Fibroblast of skin of back (primary cell): ENCODE data around the gene SNX8. TPM values are rescaled to one million over a fixed set of nuclear protein-coding genes. Genes with fewer than 3 reads are reported as not detected.
"Not testable (repeated sequence)": the region's sequence is repeated elsewhere in the genome, so short reads cannot be mapped to it uniquely, and the experiment has no call there.

Source experiments
- DNase-seq: peaks from one replicate; pipeline ENCODE4 v3.0.0-alpha.2; 2013
- polyA plus RNA-seq, 2 experiments: library from polyadenylated mRNA; unstranded; fragments of 120-200 nt; gene quantifications; one replicate each; pipeline ENCODE4 v1.2.1, GENCODE V29; 2013; ENCODE audit not compliant: insufficient read length in 2 of 2

Gene SNX8, protein sequence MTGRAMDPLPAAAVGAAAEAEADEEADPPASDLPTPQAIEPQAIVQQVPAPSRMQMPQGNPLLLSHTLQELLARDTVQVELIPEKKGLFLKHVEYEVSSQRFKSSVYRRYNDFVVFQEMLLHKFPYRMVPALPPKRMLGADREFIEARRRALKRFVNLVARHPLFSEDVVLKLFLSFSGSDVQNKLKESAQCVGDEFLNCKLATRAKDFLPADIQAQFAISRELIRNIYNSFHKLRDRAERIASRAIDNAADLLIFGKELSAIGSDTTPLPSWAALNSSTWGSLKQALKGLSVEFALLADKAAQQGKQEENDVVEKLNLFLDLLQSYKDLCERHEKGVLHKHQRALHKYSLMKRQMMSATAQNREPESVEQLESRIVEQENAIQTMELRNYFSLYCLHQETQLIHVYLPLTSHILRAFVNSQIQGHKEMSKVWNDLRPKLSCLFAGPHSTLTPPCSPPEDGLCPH
- 47.8 TPM for polyA plus RNA-seq (2013, experiment 1 of 2; ENCODE audit: insufficient read length)
- 45.5 TPM for polyA plus RNA-seq (2013, experiment 2 of 2; ENCODE audit: insufficient read length)

DNA sequence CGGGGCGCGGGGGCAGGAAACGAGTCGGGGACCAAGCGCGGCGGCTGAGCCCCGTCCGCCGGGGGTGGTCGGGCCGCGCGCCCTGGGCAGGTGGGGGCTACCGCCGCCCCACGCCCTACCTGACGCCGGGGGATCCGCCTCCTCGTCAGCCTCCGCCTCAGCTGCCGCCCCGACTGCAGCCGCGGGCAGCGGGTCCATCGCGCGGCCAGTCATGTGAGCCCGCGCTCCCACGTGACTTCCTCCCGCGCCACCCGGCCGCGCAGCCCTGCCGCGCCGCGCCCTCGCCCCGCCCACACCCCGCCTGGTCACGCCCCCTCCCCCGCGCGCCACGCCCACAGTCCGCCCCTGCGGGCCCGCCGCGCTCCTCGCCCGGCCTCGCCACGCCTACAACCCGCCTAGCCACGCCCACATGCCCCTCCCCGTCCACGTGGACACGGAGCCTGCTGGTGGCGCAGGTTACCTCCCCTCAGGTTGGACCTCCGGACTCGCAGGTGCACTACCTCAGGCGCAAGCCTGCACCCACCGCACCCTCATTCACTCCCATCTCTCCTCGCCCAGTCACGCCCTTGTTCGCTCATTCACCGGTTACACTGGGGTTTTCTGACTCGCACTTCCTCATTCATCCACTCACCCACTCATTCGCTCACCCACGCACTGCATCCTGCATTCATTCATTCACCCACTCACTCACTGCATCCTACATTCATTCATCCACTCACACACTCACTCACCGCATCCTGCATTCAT, at the start of gene SNX8:
SNX8 (minus strand) TSS at position 233 of the 747 bp plus-strand sequence; CDS start at position 213, 20 bp downstream.
- DNase-seq: peak; percentile 79

DNA sequence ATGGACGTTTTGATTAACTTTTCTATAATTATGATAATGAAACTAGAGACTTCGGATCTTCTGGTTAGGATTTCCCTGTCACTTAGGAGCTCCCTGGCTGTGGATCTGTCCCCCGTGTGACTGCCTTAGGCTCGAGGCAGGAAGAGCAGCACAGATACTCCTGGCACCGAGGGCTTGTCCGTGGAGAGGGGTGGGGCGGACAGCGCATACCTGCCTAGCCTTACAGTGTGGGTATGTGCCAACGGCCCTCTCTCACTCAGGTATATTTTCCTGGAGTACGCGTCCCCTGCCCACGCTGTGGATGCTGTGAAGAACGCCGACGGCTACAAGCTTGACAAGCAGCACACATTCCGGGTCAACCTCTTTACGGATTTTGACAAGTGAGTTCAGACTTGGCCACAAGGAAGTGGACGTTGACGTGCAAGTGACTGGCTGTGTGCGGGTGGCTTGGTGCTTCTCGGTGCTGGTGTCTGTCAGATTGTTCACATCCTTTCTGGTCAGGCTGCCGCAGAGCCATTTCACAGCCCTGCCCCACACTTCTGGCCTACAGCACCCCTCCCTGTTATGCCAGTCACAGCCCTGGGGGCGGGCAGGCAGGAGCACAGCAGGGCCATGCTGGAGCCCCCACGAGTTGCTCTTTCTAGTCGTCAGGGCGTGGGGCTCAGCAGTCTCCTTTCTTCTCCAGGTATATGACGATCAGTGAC, 48.3 kb upstream of the SNX8 start:
- no peak for DNase-seq

DNA sequence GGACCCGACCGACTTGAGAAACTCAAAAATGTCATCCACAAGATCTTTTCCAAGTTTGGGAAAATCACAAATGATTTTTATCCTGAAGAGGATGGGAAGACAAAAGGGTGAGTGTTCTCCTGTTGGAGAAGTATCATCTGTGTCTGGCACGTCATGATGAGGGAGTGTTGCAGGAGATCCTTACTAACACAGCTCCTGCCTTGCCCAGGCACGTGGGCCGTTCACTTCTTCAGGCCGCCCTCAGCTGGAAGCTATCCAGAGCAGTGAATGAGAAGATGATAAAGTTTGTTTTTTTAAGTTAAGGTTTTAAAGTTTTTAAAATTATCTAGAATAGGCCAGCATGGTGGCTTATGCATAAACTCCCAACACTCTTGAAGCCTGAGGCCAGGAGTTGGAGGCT, 46.6 kb upstream of the SNX8 start:
- DNase-seq: no peak

DNA sequence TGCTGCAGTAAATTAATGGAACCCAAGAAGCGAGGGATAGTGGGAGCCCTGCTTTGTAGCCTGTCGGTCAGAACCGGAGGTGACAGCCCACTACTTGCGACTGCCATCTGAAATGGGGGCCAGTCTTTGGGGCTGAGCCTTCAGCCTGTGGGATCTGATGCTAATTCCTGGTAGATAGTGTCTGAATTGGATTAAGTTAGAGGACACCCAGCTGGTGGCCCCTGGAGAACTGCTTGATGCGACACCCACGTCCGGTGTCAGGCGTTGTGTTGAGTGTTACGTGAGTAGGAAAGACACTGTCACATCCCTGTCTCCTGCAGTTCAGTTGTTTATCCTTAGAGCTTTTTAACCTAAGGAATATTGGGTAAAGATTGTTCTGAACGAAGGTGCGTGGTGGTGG, 45.4 kb upstream of the SNX8 start:
- no peak for DNase-seq

DNA sequence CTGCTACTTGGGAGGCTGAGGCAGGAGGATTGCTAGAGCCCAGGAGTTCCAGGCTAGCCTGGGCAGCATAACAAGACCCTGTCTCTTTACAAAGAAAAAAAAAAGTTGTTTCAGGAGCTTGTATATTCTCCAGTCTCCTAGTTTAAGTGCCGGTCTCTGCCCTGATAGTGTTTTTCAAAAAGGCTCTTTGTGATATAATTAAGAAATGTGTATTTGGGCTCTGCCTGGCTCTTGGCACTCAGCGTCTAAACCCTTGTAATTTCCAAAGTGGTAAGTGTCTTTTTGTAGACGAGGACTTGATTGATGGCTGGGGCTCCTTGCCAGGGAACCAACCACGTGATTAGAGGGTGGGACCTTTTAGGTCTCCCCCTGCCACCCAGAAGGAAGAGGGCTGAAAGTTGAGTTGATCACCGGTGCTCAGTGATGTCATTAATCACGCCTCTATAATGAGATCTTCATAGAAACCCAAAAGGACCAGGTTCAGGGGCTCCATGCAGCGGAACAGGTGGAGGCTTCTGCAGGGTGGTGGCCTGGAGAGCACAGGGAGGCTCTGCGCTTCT, 44.8 kb upstream of the SNX8 start:
- DNase-seq: no peak

DNA sequence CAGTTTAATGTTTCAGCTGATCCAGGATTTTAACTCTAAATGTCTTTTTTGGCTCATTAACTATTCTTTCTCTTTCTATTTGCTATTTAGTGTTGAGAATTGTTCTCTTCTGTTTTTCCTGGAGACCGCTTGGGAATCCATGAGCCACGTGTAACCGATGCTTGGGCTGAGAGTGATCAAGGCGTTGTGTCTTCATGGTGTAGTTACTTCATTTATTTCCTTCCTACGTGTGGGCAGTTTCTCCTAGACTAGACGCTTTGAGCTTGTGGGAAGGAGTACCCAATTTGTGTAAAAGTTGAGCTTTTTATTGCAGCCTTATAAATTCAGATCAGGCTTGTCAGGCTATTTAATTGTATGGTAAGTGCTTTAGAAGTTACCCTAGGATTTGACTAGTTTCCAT, 43.3 kb upstream of the SNX8 start:
- DNase-seq: no peak

DNA sequence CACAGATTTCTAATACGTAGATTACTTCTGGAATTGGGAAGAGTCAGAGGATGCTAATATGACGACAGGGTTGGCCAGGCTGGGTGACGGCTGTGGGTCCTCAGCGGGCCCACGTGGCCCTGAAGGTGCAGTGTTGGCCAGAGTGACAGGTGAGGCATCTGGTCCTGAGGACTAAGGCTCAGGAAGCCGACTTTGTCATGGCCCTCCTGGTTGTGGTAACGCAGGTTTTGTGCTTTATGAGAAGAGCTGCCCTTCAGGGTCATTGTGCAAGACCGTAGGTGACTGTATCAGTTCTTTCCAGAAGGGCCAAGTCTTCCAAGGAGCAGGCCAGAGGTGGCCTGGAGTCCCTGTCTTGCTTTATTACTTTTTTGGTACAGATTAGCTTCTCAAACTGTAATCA, 42.9 kb upstream of the SNX8 start:
- DNase-seq: no peak

DNA sequence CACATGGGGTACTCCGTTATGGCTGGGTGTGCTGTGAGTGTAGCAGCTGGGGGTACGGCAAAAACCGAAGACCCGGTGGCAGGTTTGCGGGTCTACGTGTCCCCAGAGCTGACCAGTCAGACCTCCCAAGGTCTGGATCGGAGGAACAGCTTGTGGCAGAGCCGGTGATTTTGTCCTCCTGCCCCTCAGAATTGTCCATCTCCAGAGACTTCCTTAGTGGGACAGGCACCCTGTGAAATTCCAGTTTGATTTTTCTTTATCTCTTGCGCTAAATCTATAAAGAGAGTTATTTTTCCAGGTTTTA, 41.4 kb upstream of the SNX8 start:
- DNase-seq: peak; percentile 12

DNA sequence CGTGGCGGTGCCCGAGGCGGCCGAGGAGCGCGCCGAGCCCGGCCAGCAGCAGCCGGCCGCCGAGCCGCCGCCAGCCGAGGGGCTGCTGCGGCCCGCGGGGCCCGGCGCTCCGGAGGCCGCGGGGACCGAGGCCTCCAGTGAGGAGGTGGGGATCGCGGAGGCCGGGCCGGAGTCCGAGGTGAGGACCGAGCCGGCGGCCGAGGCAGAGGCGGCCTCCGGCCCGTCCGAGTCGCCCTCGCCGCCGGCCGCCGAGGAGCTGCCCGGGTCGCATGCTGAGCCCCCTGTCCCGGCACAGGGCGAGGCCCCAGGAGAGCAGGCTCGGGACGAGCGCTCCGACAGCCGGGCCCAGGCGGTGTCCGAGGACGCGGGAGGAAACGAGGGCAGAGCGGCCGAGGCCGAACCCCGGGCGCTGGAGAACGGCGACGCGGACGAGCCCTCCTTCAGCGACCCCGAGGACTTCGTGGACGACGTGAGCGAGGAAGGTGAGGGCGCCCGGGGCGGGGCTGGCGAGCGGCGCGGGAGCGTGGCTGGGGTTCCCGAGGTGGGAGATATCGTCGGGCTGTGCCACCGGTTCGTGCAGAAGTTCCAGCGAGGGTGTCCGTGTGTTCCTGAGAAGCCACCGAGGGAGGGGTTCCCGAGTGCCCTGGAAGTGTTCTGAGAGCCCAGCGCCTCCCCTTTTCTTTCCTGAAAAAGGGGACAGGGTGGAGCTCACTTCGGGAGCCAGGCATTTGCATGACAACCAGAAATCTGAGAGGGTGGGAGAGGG, 40.9 kb upstream of the SNX8 start:
- DNase-seq: peak; percentile 15

DNA sequence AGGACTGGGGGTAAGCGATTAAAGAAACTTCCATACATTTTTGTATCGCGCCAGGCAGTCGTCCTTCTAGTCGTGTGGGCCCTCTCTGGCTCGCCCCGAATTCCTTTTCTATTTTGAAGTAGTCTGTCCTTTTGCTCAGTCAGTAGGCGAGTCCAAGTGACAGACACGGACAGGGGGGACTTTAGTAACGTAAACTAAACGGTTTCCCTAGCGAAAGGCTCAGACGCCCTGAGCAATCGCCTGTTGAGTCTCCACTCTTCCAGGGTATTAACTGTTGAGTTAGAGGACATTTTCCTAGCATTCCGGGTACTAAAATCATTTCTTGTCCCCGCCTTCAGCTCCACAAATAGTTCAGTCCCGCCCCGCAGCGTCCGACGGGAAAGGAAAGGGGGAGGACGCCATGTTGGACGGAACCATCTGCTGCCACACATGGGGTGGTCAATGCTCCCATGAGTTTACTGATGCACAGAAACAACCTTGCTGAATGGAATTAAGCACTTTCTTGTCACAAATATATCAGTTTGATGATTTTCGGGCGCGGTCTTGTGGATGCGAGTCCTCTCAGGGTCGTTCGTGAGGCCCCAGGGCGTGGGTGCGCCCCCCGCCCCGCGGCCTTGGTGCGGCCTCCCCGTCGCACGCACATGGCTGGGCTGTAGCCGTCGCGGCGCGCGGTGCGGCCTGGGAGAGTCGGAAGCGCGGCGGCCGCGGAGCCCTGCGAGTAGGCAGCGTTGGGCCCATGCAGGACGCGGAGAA, 40.1 kb upstream of the SNX8 start, which contains the start of gene EIF3B:
EIF3B (plus strand) TSS at position 642 of the 753 bp plus-strand sequence; CDS start at position 737, 95 bp downstream.
- peak; percentile 92 for DNase-seq

DNA sequence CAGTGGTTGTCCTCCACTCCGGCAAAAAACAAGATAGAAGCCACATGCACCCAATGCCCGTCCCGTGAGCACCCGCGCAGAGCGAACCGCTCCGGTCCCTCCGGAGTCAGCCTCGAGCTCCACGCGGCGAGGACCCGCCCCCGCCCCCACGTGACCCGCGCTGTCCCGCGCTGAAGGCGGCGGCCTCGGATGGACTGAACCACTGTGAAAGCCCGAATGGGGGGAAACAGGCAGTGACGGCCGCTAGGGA, 39.6 kb upstream of the SNX8 start:
- DNase-seq: peak; percentile 87

DNA sequence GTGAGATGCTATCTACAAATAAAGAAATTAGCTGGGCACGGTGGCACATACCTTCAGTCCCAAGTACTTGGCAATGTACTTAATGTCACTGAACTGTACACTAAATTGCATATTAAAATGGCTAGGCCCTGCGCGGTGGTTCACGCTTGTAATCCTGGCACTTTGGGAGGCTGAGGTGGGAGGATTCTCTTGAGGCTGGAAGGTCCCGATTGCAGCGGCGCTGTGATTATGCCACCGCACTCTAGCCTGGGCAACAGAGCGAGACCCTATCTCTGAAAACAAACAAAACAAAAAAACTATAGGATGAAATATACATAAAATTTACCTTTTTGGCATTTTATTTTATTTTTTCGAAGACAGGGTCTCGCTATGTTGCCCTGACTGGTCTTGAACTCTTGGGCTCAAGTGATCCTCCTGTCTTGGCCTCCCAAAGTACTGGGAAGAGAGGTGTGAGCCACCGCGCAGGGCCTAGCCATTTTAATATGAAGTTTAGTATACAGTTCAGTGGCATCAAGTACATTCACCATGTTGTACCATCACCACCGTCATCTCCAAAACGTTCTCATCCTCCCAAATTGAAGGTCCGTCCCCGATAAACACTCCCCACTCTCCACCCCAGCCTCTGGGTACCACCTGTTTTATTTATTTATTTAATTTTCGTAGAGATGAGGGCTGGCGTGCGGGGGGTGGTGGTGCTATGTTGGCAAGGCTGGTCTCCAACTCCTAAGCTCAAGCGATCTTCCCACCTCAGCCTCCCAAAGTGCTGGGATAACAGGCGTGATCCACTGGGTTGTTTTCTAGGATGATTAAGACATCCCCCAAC, 39.1 kb upstream of the SNX8 start:
- DNase-seq: no peak

DNA sequence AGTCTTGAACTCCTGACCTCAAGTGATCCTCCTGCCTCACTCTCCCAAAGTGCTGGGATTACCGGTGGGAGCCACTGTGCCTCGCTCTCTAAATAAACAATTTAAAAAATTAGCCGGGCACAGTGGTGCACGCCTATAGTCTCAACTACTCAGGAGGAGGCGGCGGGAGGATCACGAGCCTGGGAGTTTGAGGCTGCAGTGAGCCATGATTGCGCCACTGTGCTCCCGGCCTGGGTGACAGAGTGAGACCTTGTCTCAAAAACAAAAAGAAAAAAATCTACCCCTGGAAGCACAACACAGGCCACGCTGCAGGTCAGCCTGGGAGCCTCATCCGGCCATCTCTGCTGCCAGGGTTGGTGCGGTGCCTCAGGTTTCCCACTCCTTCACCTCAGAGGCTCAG, 36.6 kb upstream of the SNX8 start:
- DNase-seq: no peak

DNA sequence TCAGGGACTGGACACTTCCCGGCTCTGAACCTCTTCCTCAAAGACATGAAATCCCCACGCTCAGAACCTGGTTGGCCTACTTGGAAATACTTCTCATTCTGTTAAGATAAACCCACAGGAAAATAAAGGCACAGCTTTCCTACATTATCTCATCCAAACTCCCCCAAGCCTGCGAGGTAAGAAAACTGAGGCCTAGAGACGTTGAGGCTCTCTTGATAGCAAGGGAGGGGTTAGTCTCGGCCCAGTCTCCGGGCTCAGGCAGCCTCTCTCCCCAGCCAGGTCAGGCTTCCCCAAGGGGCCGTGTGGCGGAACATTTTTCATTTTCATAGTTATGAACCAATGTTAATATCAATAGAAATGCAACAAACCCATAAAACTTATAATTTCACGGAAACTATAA, 35.8 kb upstream of the SNX8 start:
- no peak for DNase-seq

DNA sequence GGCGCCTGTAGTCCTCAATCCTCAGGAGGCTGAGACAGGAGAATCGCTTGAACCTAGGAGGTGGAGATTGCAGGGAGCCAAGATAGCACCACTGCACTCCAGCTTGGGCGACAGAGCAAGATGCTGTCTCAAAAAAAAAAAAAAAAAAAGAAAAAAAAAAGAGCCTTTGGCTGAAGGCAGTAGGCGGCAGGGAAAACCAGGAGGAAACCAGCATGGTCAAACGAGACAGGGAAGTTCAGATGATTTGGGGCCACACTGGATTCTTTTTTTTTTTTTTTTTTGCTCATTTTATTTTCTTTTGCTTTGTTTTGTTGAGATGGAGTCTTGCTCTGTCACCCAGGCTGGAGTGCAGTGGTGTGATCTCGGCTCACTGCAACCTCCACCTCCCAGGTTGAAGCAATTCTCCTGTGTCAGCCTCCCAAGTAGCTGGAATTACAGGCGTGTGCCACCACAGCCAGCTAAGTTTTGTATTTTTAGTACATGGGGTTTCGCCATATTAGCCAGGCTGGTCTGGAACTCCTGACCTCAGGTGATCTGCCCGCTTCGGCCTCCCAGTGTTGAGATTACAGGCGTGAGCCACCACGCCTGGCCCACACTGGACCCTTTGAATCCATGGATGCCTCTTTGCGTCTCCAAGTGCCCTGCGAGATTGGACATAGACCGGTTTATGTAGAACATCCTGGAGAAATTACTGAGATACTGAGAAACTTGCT, 33.3 kb upstream of the SNX8 start:
- DNase-seq: not testable (repeated sequence)

DNA sequence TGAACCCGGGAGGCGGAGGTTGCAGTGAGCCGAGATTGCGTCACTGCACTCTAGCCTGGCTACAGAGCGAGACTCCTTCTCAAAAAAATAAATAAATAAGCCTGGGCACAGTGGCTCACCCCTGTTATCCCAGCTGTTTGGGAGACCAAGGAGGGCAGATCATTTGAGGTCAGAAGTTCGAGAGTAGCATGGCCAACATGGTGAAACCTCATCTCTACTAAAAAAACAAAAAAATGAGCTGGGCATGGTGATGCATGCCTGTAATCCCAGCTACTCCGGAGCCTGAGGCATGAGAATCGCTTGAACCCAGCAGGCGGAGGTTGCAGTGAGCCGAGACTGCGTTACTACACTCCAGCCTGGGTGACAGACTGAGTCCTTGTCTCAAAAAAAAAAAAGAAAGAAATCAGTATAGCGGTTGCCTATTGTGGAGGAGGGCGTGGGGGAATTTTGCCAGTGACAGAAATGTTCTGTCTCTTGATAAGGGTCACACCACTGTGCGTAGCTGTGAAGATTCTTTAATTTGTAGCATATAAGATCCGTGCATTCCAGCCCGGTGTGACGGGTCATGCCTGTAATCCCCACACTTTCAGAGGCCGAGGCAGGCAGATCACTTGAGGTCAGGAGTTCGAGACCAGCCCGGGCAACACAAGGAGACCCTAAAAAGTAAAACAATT, 22.5 kb upstream of the SNX8 start:
- no peak for DNase-seq

DNA sequence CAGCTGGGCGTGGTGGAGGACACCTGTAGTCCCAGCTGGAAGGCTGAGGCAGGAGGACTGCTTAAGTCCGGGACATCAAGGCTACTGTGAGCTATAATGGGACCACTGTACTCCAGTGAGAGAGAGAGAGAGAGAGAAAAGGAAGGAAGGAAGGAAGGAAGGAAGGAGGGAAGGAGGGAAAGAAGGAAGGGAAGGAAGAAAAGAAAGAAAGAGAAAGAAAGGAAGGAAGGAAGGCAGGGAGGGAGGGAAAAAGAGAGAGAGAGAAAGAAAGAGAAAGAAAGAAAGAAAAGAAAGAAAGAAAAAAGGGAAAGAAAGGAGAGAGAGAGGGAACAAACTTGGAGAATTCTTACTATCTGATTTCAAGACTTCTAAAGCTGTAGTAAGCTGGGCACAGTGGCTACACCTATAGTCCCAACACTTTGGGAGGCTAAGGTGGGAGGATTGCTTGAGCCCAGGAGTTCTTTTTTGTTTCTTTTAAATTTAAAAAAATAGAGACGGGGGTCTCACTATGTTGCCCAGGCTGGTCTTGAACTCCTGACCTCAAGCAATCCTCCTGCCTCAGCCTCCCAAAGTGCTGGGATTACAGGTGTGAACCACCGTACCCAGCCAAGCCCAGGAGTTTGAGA, 18.5 kb upstream of the SNX8 start:
- not testable (repeated sequence) for DNase-seq

DNA sequence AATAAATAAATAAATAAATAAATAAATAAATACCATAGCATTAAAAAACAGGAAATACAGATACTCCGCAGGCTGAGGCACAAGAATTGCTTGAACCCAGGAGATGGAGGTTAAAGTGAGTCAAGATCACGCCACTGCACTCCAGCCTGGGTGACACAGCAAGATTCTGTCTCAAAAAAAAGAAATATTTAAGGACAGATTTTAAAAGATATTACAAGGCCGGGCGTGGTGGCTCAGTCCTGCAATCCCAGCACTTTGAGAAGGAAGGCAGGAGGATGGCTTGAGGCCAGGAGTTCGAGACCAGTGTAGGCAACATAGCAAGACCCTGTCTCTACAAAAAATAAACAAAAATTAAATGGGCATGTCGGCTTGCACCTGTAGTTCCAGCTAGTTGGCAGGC, 17.5 kb upstream of the SNX8 start:
- no peak for DNase-seq

DNA sequence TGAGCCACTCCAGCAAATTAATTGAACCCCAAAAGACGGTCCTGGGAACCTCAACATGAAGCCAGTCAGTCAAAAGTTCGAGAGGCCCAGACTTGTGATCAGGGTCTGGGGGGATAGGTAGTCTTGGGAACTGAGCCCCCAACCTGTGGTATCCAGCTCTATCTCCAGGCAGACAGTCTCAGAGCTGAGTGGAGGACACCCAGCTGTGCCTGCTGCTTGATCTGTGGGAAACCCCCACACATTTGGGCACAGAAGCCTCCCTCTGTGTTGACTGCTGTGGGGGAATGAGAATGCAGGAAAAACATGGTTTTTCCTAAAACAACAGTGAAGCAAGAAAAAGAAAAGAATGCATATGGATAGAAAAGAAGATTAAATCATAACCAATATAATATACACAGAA, 16.3 kb upstream of the SNX8 start:
- DNase-seq: no peak
